ENCODE data around the gene COL27A1.

GRCh38 chr9:114275246-114276004, 120.1 kb downstream of the COL27A1 start:
- no peak for TF ChIP-seq CTCF (optimal IDR thresholded peaks at IDR 0.05 in 1 of 3, IDR thresholded peaks at IDR 0.05 in 1 of 3, conservative IDR thresholded peaks at IDR 0.05 in 1 of 3; ENCODE audit: extremely low read depth in 1 of 3, insufficient read depth in 2 of 3, low read length in 3 of 3)
- no peak for TF ChIP-seq EZH2 (IDR thresholded peaks at IDR 0.05; ENCODE audit: low read length)

Data from keratinocyte (primary cell).